ACHN (cell line): ENCODE results near the gene MRTFA.
A peak's percentile ranks its signal among the peaks of the same experiment; 100 is the strongest.
"Not testable (repeated sequence)": the region's sequence is repeated elsewhere in the genome, so short reads cannot be mapped to it uniquely, and the experiment has no call there.

Experiments used
- DNase-seq: peaks from one replicate; pipeline ENCODE4 v3.0.0-alpha.2; 2015
- in situ Hi-C: cut with HindIII; loops from 2 replicates; pipeline ENCODE4 v1.10.0; 2017; ENCODE audit warnings: low sequenced_read_pairs, low pct_ligation_motif_present, low pct_unique_long_range_greater_than_20kb

MRTFA gene

DNA sequence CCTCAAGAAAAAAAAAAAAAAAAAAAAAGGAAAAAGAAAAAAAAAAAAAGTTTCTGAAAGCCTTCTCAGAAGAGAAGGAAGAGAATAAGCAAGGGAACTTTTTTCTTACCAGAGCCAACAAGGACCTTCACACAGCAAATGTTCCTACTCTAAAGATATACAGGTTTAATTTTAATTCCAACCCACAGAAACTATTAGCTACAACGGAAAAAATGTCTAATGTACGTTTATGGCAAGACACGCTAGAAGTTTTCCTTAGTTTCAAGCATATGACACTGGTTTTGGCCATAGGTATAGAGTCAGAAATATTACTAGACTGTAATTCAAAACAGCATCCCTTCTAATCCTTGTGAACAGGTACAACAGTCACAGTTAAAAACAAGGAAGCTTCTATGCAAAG lies 120.1 kb downstream of the MRTFA start:
- in situ Hi-C loops: no loop called here
- no peak for DNase-seq

GRCh38 chr22:40512426-40513136 lies 123.9 kb downstream of the MRTFA start:
- in situ Hi-C loops: no loop called here
- DNase-seq: peak; percentile 92

DNA sequence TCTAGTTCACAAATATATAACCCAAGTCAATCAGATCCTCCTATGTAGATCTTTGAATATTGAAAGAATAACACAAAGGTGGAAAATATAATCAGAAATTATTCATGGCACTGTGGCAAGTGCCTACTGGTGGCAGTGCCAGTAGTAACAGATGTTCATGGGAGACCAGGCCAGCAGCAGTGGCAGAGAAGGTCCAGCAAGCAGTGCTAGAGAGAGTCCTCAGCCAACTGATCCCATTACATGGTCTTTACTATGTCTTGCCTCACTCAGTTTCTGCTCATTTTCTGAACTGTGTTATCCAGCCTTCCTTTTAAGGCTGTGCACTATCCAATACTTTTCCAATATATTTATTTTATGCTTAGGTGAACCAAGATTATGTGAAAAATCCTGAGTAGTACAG lies 124.9 kb downstream of the MRTFA start:
- in situ Hi-C loops: no loop called here
- DNase-seq: peak; percentile 35

DNA sequence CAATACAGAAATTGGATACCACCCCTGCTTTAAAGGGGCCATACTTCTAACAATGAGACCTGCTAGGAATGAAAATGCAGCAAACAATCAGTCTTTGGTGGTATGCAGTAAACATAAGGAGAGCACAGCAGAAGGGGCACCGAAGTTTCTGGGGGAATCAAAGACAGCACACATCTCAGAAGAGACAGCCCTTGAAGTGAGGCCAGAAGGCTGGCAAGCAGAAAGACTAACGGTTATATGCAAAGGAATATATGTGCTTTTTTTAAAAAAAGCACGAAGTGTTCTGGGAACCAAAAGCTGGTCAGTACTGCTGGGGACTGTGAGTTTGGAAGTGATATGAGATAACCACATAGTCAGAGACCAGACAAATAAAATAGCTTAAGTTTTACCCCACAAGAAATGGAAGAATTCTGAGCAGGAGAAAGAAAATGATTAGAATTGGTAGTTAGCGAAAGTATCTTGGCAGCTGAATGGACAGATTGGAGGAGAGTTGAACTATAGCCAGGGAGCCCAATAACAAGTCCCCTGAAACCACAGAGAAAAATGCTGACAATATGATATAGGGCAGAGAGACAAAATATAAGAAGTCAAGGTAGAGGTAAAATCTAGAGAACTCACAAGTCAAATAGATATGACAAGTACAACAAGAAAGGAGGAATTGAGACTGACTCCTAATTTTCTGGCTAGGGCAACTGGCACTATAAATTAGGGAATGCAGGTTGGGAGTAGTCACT lies 125.7 kb downstream of the MRTFA start:
- in situ Hi-C loops: no loop called here
- no peak for DNase-seq

DNA sequence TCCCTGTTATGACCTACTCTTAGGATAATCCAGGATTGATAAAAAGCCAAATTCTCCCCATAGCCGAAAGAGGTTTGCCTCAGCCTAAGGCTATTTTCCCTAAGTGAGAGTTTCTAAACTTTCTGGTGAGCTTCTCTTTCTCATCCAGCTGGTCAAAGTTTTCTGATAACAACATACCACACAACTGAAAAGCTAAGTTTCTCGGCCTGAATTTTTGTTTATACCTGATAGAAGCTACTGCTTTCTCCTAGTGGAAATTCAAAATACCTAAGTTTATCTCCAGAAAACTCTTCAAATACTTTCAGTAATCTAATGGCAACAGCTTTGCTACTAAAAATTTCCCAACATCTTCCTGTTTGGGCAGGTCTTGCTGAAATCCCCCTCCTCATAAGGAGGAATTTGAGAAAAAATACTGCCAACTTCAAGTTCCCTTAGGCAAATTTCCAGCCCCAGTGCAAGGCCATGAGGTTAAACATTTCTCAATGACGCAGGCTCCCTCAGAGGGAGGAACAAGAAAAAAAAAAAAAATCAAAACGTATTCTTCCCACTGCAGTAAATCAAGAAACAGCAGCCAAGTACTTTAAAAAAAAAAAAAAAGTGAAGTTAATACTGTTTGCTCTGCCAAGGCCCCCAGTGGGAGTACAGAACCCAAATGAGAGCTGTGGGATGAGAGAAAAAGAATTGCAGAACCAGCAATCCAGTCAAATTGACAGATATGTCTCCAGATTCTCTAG lies 127.0 kb downstream of the MRTFA start:
- peak; percentile 84 for DNase-seq
- in situ Hi-C loops: no loop called here

GRCh38 chr22:40508046-40508445 lies 128.5 kb downstream of the MRTFA start:
- DNase-seq, in situ Hi-C loops: not testable (repeated sequence)

DNA sequence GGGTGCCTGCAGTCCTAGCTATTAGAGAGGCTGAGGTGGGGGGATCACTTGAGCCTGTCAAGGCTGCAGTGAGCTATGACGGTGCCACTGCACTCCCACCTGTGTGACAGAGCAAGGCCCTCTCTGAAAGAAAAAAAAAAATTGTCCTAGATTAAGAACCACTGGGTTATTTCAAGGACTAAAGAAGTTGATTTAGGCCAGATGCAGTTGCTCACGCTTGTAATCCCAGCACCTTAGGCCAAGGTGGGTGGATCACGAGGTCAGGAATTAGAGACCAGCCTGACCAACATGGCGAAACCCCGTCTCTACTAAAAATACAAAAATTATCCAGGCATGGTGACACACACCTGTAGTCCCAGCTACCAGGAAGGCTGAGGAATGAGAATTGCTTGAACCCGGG lies 129.0 kb downstream of the MRTFA start:
- in situ Hi-C loops: no loop called here
- no peak for DNase-seq

DNA sequence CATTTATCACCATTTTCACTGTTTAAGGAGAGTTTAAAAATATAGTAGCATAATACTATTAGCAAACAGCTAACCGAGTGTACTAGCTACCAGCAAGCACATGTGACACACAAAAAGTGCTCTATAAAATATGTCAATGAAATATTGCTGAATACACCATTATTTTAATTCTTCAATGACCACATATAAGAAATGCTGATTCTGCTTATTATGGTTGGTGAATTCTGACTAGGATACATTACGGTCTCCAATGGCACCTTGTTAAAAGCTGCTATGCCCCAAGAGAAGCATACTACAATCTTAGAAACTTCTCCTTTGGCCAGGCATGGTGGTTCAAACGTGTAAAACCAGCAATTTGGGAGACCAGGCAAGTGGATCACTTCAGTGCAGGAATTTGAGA lies 129.8 kb downstream of the MRTFA start:
- in situ Hi-C loops: no loop called here

GRCh38 chr22:40504285-40505249 lies 132.0 kb downstream of the MRTFA start:
- no peak for DNase-seq
- in situ Hi-C loops: no loop called here

More for the DNA sequence above, 129.8 kb downstream of the MRTFA start:
- no peak for DNase-seq

- in situ Hi-C loops: no loop called here
- DNase-seq: no peak
These were observed 133.6 kb downstream of the MRTFA start for GRCh38 chr22:40502919-40503318.

DNA sequence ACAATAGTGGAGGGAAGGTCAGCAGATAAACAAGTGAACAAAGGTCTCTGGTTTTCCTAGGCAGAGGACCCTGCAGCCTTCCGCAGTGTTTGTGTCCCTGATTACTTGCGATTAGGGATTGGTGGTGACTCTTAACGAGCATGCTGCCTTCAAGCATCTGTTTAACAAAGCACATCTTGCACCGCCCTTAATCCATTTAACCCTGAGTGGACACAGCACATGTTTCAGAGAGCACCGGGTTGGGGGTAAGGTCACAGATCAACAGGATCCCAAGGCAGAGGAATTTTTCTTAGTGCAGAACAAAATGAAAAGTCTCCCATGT lies 136.1 kb downstream of the MRTFA start:
- in situ Hi-C loops, DNase-seq: not testable (repeated sequence)

DNA sequence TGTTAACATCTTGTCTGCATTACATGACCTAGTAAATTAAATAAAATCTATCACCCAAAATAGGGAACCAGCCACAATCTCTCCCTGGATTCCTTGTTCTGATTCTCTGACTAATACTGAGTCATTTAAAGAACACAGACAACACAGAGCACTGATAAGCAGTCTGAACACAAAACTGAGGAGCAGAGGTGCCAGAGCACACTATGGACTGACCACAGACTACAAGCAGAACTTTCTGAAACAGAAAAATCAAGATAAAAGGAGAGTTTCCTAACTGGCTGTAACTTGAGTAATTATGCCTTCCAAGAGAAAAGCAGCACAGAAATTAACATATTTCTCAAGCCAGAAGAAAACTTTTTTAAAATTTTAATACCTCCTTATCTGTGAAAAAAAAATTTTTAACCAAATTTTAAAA lies 137.3 kb downstream of the MRTFA start:
- peak; percentile 90 for DNase-seq
- in situ Hi-C loops: no loop called here

DNA sequence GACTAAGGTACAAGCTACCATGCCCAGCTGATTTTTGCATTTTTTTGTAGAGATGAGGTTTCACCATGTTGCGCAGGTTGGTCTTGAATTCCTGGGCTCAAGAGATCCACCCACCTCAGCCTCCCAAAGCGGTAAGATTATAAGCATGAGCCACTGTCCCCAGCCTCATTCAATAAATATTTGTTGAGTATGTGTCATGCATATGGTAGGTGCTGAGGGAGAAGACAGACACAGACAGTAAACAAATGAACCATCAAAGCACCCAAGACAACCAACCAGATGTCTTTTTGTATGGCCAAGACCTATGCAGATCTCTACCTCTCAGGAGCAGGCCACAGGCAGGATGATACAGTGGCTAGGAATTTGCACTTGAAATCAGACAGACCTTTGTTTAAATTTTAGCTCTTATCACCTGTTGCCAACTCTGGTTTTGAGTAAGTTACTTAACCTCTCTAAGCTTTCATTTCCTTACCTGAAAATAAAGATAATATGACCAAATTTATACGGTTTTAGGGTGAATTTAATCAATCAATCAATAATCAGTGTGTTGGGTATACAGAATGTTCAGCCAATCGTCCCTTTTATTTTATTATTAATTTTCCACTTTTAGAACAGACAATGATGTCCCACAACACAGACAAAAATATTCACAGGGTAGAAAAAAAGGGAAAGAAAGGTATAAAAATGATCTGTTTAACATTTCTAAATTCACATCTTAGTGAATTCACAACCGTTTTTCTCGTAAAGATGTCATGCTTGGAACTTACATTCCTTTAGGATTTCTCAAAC lies 137.9 kb downstream of the MRTFA start:
- peak; percentile 93 for DNase-seq
- in situ Hi-C loops: no loop called here

DNA sequence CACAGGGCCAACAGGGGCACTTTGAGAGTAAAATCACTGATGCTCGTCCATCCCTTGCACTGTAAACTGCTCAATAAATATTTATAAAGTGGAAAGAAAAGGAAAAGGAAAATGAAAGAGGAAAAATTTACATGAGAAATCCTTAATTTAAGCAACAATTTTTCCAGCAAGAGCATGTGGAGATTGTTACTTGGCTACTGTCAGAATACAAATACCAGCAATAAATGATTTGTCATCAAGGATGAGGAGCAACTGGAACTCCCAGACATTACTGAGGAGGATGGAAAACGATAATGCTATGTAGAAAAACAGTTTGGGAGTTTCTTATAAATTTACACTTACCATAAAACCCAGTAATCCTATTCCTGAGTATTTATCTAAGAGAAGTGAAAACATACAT lies 143.1 kb downstream of the MRTFA start:
- no peak for DNase-seq
- in situ Hi-C loops: no loop called here

DNA sequence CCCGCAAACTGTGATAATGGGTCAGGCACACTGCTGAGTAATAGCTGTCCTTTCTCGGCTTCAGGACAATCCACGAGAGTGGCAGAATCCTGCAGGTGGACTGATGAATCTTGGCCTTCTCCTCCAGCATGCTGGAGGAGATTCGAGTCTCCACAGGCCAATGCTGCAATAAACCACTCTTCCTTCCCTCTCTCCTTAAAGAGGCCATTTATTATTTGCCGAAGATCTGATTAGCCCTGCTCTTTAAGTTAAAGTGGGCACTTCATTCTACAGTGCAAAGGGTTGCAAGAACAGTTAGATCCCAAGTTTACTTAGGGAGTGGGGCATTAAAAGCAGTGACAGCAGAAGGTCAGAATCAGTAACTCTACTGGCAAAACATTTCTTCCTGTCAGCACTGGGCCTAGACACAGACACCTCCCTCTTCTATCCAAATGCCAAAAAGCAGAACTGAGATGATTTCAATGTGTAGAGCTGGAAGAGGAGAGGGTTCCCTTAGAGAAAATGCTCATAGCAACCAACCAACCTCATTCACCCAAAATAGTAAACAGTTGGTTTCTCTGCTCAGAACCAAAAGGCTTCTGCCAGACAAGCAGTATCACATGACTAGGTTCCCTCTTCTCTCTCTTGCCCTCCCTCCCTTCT lies 144.4 kb downstream of the MRTFA start:
- no peak for DNase-seq
- in situ Hi-C loops: no loop called here

DNA sequence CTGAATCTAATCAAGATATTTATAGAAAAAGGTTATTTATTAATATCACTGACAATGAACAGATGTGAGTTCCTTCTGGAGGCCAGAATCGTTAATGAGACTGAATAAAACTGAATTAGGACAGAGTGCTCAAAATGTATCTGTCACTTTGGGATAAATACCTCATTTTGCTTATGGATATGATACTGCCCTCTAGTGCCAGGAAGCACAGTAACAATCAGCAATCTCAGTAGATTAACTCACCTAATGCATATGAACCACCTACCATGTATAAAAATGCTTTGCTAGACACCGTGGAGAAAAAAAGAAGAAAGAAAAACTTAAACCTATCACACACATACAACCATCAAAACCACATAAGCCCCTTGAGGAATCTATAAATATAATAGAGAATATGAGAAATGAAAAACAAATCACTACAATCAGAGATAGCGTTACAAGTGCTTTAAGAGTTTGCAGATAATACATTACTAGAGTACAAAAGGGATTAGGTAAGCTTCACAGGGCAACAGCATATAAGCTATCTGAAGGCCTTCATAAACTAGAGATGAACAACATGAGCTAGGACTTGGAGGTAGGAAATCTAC lies 148.8 kb downstream of the MRTFA start:
- in situ Hi-C loops: no loop called here
- peak; percentile 40 for DNase-seq

DNA sequence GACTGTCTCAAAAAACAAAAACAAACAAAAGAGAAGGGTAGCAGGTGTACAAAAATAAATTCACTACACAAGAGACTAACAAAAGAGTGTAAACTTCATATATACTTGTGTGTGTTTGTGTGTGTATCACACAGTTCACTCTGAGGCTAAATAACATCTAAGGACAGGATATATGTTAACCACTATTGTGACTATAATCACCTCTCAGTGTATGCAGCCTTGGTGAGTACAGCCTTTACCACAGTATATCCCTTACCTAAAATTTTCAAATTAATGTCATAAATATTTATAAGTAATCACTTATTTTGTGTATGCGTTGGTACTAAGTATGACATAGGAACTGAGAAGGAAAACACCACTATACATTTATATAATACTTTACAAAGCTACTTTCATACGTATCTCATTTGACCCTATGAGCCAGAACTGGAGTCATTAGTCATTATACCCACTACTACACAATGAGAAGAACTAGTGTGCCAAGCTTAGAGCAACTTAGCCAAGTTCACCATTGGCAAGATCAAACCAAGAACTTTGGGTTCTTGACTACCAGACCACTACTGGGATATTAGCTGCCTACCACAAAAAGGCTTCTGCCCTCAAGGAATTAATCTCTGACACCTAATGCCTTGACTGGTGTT lies 149.4 kb downstream of the MRTFA start:
- in situ Hi-C loops: no loop called here
- no peak for DNase-seq
